ENCODE results near the gene CDKAL1.

Gene CDKAL1

DNA sequence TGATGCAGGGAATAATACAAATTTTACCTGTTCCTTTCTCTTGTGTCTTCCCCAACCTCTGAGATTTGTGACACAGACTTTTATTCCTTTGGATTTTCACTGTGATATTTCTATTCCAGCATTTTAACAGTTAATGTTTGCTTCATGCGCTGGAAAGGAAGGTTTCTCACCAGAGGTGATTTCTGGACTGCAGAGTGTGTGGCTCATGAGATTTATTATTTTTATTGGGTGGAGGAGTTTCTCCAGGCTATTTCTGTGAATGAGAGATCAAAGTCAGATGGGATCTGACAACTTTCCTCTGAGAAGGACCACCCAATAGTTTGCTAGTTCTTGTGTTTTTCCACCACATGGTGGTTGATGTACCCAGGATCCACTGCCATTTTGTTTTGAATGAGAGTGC lies 377.5 kb downstream of the CDKAL1 start:
- TF ChIP-seq, protein P1, sequence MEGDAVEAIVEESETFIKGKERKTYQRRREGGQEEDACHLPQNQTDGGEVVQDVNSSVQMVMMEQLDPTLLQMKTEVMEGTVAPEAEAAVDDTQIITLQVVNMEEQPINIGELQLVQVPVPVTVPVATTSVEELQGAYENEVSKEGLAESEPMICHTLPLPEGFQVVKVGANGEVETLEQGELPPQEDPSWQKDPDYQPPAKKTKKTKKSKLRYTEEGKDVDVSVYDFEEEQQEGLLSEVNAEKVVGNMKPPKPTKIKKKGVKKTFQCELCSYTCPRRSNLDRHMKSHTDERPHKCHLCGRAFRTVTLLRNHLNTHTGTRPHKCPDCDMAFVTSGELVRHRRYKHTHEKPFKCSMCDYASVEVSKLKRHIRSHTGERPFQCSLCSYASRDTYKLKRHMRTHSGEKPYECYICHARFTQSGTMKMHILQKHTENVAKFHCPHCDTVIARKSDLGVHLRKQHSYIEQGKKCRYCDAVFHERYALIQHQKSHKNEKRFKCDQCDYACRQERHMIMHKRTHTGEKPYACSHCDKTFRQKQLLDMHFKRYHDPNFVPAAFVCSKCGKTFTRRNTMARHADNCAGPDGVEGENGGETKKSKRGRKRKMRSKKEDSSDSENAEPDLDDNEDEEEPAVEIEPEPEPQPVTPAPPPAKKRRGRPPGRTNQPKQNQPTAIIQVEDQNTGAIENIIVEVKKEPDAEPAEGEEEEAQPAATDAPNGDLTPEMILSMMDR (conservative IDR thresholded peaks at IDR 0.05; ENCODE audit: low read length) = no peak
- no peak for TF ChIP-seq EZH2phosphoT487 (IDR thresholded peaks at IDR 0.05; ENCODE audit: borderline replicate concordance)
- Histone ChIP-seq H3K4me1 (ENCODE audit: insufficient read depth, low read length, poor library complexity, severe bottlenecking) (no peaks in the 10 kb centered on the region), H3K36me3 (ENCODE audit: insufficient read depth, low read length) (peaks cover 15% of the 10 kb centered on the region), H3K4me2 (ENCODE audit: low read depth, low read length, poor library complexity, severe bottlenecking) (no peak overlapping the region), H3K9ac (ENCODE audit: low read depth, low read length, poor library complexity, severe bottlenecking) (no peak overlapping the region), H4K20me1 (ENCODE audit: insufficient read depth, low read length, poor library complexity, severe bottlenecking) (no peaks in the 10 kb centered on the region), H3K9me2 (replicated peaks; ENCODE audit: low read depth, low read length) (no peaks in the 10 kb centered on the region), H3K79me2 (ENCODE audit: insufficient read depth, low read length) (no peaks in the 10 kb centered on the region), H3F3A (ENCODE audit: low read depth) (no peaks in the 10 kb centered on the region), H3K27me3 (ENCODE audit: insufficient read depth, low read length, poor library complexity, severe bottlenecking) (no peaks in the 10 kb centered on the region), H2AFZ (ENCODE audit: low read length) (no peak overlapping the region), H3K9me3 (ENCODE audit: insufficient read depth, low read depth, low read length) (peaks cover 13% of the 10 kb centered on the region; the same call in 1 of the 2 replicates), H3K4me3 (ENCODE audit: low read length, poor library complexity, severe bottlenecking) (no peak overlapping the region)

DNA sequence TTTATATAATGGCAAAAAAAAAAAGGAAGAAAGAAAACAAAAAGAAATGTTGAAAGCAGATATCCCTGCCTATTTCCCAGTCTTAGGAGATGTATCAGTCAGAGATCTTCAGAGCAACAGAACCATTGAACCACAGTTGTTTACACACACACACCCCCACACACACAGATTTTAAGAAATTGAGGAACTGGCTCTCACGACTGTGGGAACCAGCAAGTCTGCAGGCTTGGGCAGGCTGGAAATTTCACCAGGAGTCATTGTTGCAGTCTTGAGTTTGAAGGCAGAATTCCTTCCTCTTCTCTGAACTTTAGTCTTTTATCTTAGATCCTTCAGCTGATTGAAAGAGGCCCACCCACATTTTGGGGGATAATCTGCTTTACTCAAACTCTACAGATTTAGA lies 380.9 kb downstream of the CDKAL1 start:
- Histone ChIP-seq H3K9me3 (ENCODE audit: insufficient read depth, low read depth, low read length) (peaks cover 13% of the 10 kb centered on the region; the same call in 1 of the 2 replicates), H3F3A (ENCODE audit: low read depth) (no peaks in the 10 kb centered on the region), H3K27me3 (ENCODE audit: insufficient read depth, low read length, poor library complexity, severe bottlenecking) (no peaks in the 10 kb centered on the region), H3K4me1 (ENCODE audit: insufficient read depth, low read length, poor library complexity, severe bottlenecking) (no peaks in the 10 kb centered on the region), H3K9me2 (replicated peaks; ENCODE audit: low read depth, low read length) (no peaks in the 10 kb centered on the region), H3K4me2 (ENCODE audit: low read depth, low read length, poor library complexity, severe bottlenecking) (no peak overlapping the region), H2AFZ (ENCODE audit: low read length) (no peak overlapping the region), H3K9ac (ENCODE audit: low read depth, low read length, poor library complexity, severe bottlenecking) (no peak overlapping the region), H3K36me3 (ENCODE audit: insufficient read depth, low read length) (peaks cover 15% of the 10 kb centered on the region), H3K79me2 (ENCODE audit: insufficient read depth, low read length) (no peaks in the 10 kb centered on the region), H3K4me3 (ENCODE audit: low read length, poor library complexity, severe bottlenecking) (no peak overlapping the region), H4K20me1 (ENCODE audit: insufficient read depth, low read length, poor library complexity, severe bottlenecking) (no peaks in the 10 kb centered on the region)
- no peak for TF ChIP-seq EZH2phosphoT487 (IDR thresholded peaks at IDR 0.05; ENCODE audit: borderline replicate concordance)
- TF ChIP-seq, protein P1 (conservative IDR thresholded peaks at IDR 0.05; ENCODE audit: low read length) = no peak

GRCh38 chr6:20915626-20916025 lies 381.4 kb downstream of the CDKAL1 start:
- Histone ChIP-seq H3K79me2 (ENCODE audit: insufficient read depth, low read length) (no peaks in the 10 kb centered on the region), H3K4me2 (ENCODE audit: low read depth, low read length, poor library complexity, severe bottlenecking) (no peak overlapping the region), H3K4me1 (ENCODE audit: insufficient read depth, low read length, poor library complexity, severe bottlenecking) (no peaks in the 10 kb centered on the region), H3K9me2 (replicated peaks; ENCODE audit: low read depth, low read length) (no peaks in the 10 kb centered on the region), H3K9me3 (ENCODE audit: insufficient read depth, low read depth, low read length) (peaks cover 13% of the 10 kb centered on the region; the same call in 1 of the 2 replicates), H3K4me3 (ENCODE audit: low read length, poor library complexity, severe bottlenecking) (no peak overlapping the region), H3K9ac (ENCODE audit: low read depth, low read length, poor library complexity, severe bottlenecking) (no peak overlapping the region), H4K20me1 (ENCODE audit: insufficient read depth, low read length, poor library complexity, severe bottlenecking) (no peaks in the 10 kb centered on the region), H3F3A (ENCODE audit: low read depth) (no peaks in the 10 kb centered on the region), H3K27me3 (ENCODE audit: insufficient read depth, low read length, poor library complexity, severe bottlenecking) (no peaks in the 10 kb centered on the region), H3K36me3 (ENCODE audit: insufficient read depth, low read length) (peaks cover 15% of the 10 kb centered on the region), H2AFZ (ENCODE audit: low read length) (no peak overlapping the region)
- TF ChIP-seq EZH2phosphoT487 (IDR thresholded peaks at IDR 0.05; ENCODE audit: borderline replicate concordance) = no peak
- TF ChIP-seq, protein P1 (conservative IDR thresholded peaks at IDR 0.05; ENCODE audit: low read length) = no peak
